ENCODE data around the gene SLC7A10. TPM values are rescaled to one million over a fixed set of nuclear protein-coding genes. Genes with fewer than 3 reads are reported as not detected.

The SLC7A10 gene
- polyA plus RNA-seq, 1 donor (not counting 4 experiments of a cell fraction or from before 2014, with no cell fraction given), result not detected

DNA sequence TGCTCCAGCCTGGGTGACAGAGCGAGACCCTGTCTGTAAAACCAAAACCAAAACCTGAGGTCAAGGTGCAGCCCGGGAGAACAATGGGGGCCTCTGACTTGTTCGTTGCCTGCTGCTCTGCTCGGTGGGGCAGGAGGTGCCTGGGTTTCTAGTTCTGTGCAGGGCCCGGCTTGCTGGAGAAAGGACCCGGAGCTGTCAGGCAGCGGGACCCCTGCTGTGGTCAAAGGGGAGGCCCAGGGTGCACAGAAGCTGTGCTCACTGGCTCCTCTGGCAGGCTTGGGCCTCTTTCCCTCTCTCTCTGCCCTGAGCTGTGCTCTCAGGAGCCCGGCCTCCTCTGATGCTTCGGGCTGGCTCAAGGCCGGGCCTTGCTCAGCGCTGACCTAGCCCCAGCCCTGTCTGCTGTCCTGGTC, 28.1 kb downstream of the SLC7A10 start:
- peaks cover 11% of the 10 kb centered on the region for H3K27me3 ChIP-seq (ENCODE audit: control insufficient read depth, extremely low read depth, insufficient read depth, low read length)
- H3K9ac ChIP-seq (ENCODE audit: control insufficient read depth, extremely low read depth, insufficient read depth, low read length), result no peak overlapping the region
- peaks cover 0 to 8% of the 10 kb centered on the region in 2 experiments for H3K36me3 ChIP-seq (ENCODE audit: control insufficient read depth in 2 of 2, extremely low read depth in 1 of 2, insufficient read depth in 2 of 2, low read length in 2 of 2)
- H3K79me2 ChIP-seq (ENCODE audit: control insufficient read depth, insufficient read depth, low read length), result no peaks in the 10 kb centered on the region
- no peak overlapping the region for H2AFZ ChIP-seq (ENCODE audit: control insufficient read depth, low read length)
- H3K4me3 ChIP-seq (ENCODE audit: control insufficient read depth in 2 of 3, extremely low read depth in 1 of 3, insufficient read depth in 2 of 3, low read depth in 1 of 3, low read length in 3 of 3), result no peak overlapping the region
- H3K4me2 ChIP-seq (ENCODE audit: control insufficient read depth, extremely low read depth, insufficient read depth, low read depth, low read length), result no peak overlapping the region
- dilution Hi-C loops (cut with MboI; ENCODE audit: extremely low pct_ligation_motif_present, low sequenced_read_pairs), result no loop called here
- DNase-seq (ENCODE audit: low read depth, low spot score) (no peak), FAIRE-seq (no peak)
- TF ChIP-seq, protein P1, sequence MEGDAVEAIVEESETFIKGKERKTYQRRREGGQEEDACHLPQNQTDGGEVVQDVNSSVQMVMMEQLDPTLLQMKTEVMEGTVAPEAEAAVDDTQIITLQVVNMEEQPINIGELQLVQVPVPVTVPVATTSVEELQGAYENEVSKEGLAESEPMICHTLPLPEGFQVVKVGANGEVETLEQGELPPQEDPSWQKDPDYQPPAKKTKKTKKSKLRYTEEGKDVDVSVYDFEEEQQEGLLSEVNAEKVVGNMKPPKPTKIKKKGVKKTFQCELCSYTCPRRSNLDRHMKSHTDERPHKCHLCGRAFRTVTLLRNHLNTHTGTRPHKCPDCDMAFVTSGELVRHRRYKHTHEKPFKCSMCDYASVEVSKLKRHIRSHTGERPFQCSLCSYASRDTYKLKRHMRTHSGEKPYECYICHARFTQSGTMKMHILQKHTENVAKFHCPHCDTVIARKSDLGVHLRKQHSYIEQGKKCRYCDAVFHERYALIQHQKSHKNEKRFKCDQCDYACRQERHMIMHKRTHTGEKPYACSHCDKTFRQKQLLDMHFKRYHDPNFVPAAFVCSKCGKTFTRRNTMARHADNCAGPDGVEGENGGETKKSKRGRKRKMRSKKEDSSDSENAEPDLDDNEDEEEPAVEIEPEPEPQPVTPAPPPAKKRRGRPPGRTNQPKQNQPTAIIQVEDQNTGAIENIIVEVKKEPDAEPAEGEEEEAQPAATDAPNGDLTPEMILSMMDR (optimal IDR thresholded peaks at IDR 0.05 in 1 of 3, IDR thresholded peaks at IDR 0.05 in 1 of 3, conservative IDR thresholded peaks at IDR 0.05 in 1 of 3; ENCODE audit: extremely low read depth in 1 of 3, insufficient read depth in 2 of 3, low read length in 3 of 3), result no peak
- TF ChIP-seq EZH2 (IDR thresholded peaks at IDR 0.05; ENCODE audit: low read length), result no peak
- H3K27ac ChIP-seq (ENCODE audit: control insufficient read depth, insufficient read depth, low read length), result no peak overlapping the region
- no peaks in the 10 kb centered on the region for H3K9me1 ChIP-seq (ENCODE audit: control insufficient read depth, extremely low read depth, insufficient read depth, low read length)
- peaks cover 3% of the 10 kb centered on the region for H3K4me1 ChIP-seq (ENCODE audit: control insufficient read depth, extremely low read depth, insufficient read depth, low read length)
- peaks cover 3% of the 10 kb centered on the region for H4K20me1 ChIP-seq (ENCODE audit: control insufficient read depth, extremely low read depth, insufficient read depth, low read length)
- H3K9me3 ChIP-seq (ENCODE audit: control insufficient read depth, low read depth, low read length), result no peaks in the 10 kb centered on the region

DNA sequence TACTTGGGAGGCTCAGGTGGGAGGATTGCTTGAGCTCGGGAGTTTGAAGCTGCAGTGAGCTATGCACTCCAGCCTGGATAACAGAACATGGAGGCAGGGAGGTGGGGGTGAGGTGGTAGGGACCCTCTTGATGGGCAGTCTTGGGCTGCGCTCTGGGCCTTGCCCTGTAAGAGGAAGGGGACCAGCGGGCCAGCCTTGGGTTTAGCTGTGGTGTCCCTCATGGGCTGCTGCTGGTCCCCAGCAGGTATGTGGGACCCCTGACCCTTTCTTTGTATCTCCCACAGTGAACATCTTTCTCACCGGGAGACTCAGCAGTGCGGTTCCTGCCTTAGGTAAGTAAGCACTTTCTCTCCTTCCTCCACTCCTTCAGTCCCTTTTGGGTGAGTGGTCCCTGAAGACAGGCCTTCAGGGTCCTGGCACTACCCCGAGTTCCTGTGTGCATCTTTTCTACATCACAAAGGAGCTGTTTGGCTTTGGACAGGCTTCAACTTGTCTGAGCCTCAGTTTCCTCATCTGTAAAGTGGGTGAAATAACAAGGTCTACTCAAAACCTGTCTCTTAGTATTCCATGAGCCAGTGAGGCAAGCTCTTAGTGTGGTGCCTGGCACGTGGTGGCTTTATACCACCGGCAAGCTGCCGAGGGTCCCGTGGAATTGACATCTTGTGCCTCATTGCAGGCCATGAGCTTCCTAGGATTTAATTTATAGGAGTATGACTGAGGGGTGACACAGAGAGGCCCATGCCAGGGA, 29.0 kb downstream of the SLC7A10 start:
- Histone ChIP-seq H3K27me3 (ENCODE audit: control insufficient read depth, extremely low read depth, insufficient read depth, low read length) (peaks cover 14% of the 10 kb centered on the region), H3K4me1 (ENCODE audit: control insufficient read depth, extremely low read depth, insufficient read depth, low read length) (peaks cover 3% of the 10 kb centered on the region), H3K9me3 (ENCODE audit: control insufficient read depth, low read depth, low read length) (no peaks in the 10 kb centered on the region), H4K20me1 (ENCODE audit: control insufficient read depth, extremely low read depth, insufficient read depth, low read length) (no peaks in the 10 kb centered on the region), H3K9ac (ENCODE audit: control insufficient read depth, extremely low read depth, insufficient read depth, low read length) (no peak overlapping the region), H3K4me3 (ENCODE audit: control insufficient read depth in 2 of 3, extremely low read depth in 1 of 3, insufficient read depth in 2 of 3, low read depth in 1 of 3, low read length in 3 of 3) (no peak overlapping the region), H3K36me3 (ENCODE audit: control insufficient read depth in 2 of 2, extremely low read depth in 1 of 2, insufficient read depth in 2 of 2, low read length in 2 of 2) (peaks cover 0 to 6% of the 10 kb centered on the region in 2 experiments), H3K4me2 (ENCODE audit: control insufficient read depth, extremely low read depth, insufficient read depth, low read depth, low read length) (no peak overlapping the region), H3K79me2 (ENCODE audit: control insufficient read depth, insufficient read depth, low read length) (no peaks in the 10 kb centered on the region), H2AFZ (ENCODE audit: control insufficient read depth, low read length) (no peak overlapping the region), H3K9me1 (ENCODE audit: control insufficient read depth, extremely low read depth, insufficient read depth, low read length) (no peaks in the 10 kb centered on the region), H3K27ac (ENCODE audit: control insufficient read depth, insufficient read depth, low read length) (no peak overlapping the region)
- no peak for DNase-seq (ENCODE audit: low read depth, low spot score)
- TF ChIP-seq EZH2 (IDR thresholded peaks at IDR 0.05; ENCODE audit: low read length), result no peak
- dilution Hi-C loops (cut with MboI; ENCODE audit: extremely low pct_ligation_motif_present, low sequenced_read_pairs), result no loop called here
- FAIRE-seq, result no peak

All from keratinocyte (primary cell).